ENCODE measurements around the gene APPBP2.

GRCh38 chr17:60439501-60439900, 86.5 kb downstream of the APPBP2 start:
- TF ChIP-seq GATA2 (IDR thresholded peaks at IDR 0.05; ENCODE audit: low read depth, low read length): no peak
- no peak for TF ChIP-seq GATA3 (IDR thresholded peaks at IDR 0.05; ENCODE audit: low read depth, low read length)

All from SH-SY5Y (cell line).